Islet precursor cell (in vitro differentiated cells): ENCODE results near the gene POTEJ.
"Not testable (repeated sequence)": the region's sequence is repeated elsewhere in the genome, so short reads cannot be mapped to it uniquely, and the experiment has no call there.

Experiments used
- DNase-seq: peaks from one replicate; pipeline ENCODE4 v3.0.0-alpha.2; 2018

POTEJ gene

GRCh38 chr2:130611140-130611539 is at the start of gene POTEJ:
POTEJ (plus strand) TSS chr2:130611440; CDS start chr2:130611533, 93 bp downstream.
- not testable (repeated sequence) for DNase-seq

GRCh38 chr2:130566165-130566564 is 45.1 kb upstream of the POTEJ start:
- DNase-seq = not testable (repeated sequence)

- DNase-seq = not testable (repeated sequence)
These were observed 39.3 kb upstream of the POTEJ start for GRCh38 chr2:130571929-130572328.

- not testable (repeated sequence) for DNase-seq
These were observed 37.0 kb upstream of the POTEJ start for GRCh38 chr2:130574230-130574629.

GRCh38 chr2:130576209-130576784 is 34.9 kb upstream of the POTEJ start:
- DNase-seq = not testable (repeated sequence)

GRCh38 chr2:130577559-130577958 is 33.7 kb upstream of the POTEJ start:
- DNase-seq = not testable (repeated sequence)

- not testable (repeated sequence) for DNase-seq
These were observed 32.1 kb upstream of the POTEJ start for GRCh38 chr2:130579121-130579520.

GRCh38 chr2:130581491-130581890 is 29.7 kb upstream of the POTEJ start:
- not testable (repeated sequence) for DNase-seq

GRCh38 chr2:130582970-130583369 is 28.3 kb upstream of the POTEJ start:
- DNase-seq = not testable (repeated sequence)

GRCh38 chr2:130583582-130583981 is 27.7 kb upstream of the POTEJ start:
- not testable (repeated sequence) for DNase-seq

- not testable (repeated sequence) for DNase-seq
These were observed 26.5 kb upstream of the POTEJ start for GRCh38 chr2:130584726-130585125.

- not testable (repeated sequence) for DNase-seq
These were observed 22.4 kb upstream of the POTEJ start for GRCh38 chr2:130588688-130589458.

- DNase-seq = not testable (repeated sequence)
These were observed 20.9 kb upstream of the POTEJ start for GRCh38 chr2:130590170-130590841.

- DNase-seq = not testable (repeated sequence)
These were observed 20.3 kb upstream of the POTEJ start for GRCh38 chr2:130590842-130591359.

- not testable (repeated sequence) for DNase-seq
These were observed 18.3 kb upstream of the POTEJ start for GRCh38 chr2:130592791-130593414.

- not testable (repeated sequence) for DNase-seq
These were observed 17.2 kb upstream of the POTEJ start for GRCh38 chr2:130594011-130594410.

GRCh38 chr2:130596757-130597156 is 14.5 kb upstream of the POTEJ start:
- not testable (repeated sequence) for DNase-seq

- DNase-seq = not testable (repeated sequence)
These were observed 13.2 kb upstream of the POTEJ start for GRCh38 chr2:130597994-130598393.

- DNase-seq = not testable (repeated sequence)
These were observed 12.8 kb upstream of the POTEJ start for GRCh38 chr2:130598463-130598862.

- not testable (repeated sequence) for DNase-seq
These were observed 11.8 kb upstream of the POTEJ start, which contains the start of gene CFC1 for GRCh38 chr2:130599393-130599792. CFC1 (minus strand) TSS chr2:130599575; CDS start chr2:130599287, 288 bp downstream.

- not testable (repeated sequence) for DNase-seq
These were observed 11.3 kb upstream of the POTEJ start for GRCh38 chr2:130599926-130600325.

GRCh38 chr2:130601648-130602302 is 9.5 kb upstream of the POTEJ start:
- not testable (repeated sequence) for DNase-seq
